Measurements from ENCODE around the gene SPRED3.
"Not testable (repeated sequence)": the region's sequence is repeated elsewhere in the genome, so short reads cannot be mapped to it uniquely, and the experiment has no call there.

Gene SPRED3

DNA sequence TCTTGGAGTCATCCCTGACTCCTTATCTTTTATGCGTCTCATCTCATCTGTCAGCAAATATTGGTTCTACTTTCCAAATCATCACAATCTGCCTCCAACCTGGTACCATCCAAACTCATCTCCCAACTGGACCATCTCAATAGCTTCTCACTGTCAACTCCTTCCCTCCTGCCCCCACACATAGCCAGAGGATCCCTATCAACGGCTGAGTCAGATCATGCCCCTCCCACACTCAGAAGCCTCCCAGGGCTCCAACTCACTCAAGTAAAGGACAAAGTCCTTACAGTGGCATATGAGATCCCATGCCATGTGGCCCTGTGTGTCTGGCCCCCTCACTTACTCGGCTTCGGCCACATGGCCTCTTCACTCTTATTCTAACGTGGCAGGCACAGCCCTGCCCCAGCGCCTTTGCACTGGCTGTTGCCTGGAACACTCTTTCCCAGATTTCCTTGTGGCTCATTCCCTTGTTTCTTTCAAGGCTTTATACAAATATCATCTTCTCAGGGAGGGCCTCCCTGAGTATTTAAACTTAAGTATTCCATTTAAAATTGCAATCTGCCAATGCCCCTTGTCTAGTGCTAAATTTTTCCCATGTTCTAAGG is 4.3 kb downstream of the SPRED3 start:
- no peak for DNase-seq

DNA sequence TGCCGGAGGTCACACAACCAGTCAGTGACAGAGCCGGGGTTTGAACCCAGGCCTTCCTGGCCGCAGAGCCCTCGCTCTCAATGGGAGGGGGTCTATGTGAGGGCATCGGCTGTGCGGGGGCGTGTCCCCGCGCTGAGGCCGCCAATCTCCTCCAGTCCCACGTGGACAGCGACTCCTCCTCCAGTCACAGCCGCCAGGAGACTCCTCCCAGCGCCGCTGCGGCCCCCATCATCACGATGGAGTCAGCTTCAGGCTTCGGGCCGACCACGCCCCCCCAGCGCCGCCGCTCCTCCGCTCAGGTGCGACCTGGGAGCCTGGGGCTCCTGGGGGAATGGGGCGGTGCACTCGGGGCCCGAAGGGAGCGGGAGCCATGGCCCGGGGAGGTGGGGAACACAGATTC is 6.0 kb downstream of the SPRED3 start:
- DNase-seq = no peak

- DNase-seq = no peak
Measured at GRCh38 chr19:38395381-38396114, 7.1 kb downstream of the SPRED3 start.

DNA sequence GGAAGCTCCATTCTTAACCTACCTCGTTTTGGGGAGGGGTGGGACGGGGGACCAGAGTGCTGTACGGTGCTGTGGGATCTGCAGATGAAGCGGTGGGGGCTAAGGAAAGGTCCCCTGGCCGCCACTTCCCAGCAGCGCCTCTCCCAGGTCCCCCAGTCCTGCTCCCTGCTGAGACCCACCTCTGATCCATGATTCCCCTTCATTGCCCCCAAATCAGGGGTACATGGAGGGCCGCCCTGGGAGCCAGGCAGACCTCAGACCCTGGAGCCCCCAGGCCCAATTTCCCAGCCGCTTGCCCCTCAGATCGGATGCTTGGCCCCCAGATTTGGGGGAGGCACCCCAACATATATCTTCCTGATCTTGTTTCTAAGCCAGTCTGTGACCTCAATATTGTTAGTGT is 10.6 kb downstream of the SPRED3 start:
- DNase-seq = no peak

GRCh38 chr19:38399537-38399936 is 11.0 kb downstream of the SPRED3 start:
- no peak for DNase-seq

GRCh38 chr19:38400361-38400760 is 11.9 kb downstream of the SPRED3 start:
- no peak for DNase-seq

- no peak for DNase-seq
Measured at GRCh38 chr19:38401148-38401547, 12.7 kb downstream of the SPRED3 start.

GRCh38 chr19:38402623-38402966 is 14.1 kb downstream of the SPRED3 start:
- DNase-seq = no peak

DNA sequence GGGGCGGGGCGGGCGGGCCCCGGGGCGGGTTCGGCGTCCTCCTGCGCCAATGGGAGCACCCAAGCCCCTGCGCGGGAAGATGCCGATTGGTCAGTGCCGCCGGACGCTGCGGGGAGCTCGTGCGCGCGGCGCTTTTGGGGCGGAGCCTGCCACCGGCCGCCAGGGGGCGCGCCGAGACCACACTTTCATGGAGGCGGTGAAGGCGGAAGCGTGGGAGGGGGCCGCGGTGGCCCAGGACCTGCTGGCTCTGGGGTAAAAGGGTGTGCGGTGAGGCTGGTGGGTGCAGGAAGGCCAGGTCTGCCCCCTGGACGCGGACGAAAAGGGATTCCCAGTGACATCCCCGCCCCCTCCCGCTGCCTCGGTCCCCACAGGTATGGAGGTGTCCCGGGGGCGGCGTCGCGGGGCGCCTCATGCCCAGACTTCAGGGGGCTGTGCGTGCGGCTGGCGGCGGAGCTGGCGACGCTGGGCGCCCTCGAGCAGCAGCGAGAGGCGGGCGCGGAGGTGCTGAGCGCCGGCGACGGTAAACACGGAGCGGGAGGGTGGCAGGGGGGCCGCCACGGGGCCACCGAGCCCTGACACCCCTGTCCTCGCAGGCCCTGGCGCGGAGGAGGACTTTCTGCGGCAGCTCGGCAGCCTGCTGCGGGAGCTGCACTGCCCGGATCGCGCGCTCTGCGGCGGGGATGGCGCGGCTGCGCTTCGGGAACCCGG is 14.6 kb downstream of the SPRED3 start, which contains the start of gene FAM98C:
FAM98C (plus strand) TSS at position 127 of the 708 bp plus-strand sequence; CDS start at position 188, 61 bp downstream.
- peak; percentile 88 for DNase-seq

GRCh38 chr19:38404858-38405257 is 16.4 kb downstream of the SPRED3 start:
- no peak for DNase-seq

DNA sequence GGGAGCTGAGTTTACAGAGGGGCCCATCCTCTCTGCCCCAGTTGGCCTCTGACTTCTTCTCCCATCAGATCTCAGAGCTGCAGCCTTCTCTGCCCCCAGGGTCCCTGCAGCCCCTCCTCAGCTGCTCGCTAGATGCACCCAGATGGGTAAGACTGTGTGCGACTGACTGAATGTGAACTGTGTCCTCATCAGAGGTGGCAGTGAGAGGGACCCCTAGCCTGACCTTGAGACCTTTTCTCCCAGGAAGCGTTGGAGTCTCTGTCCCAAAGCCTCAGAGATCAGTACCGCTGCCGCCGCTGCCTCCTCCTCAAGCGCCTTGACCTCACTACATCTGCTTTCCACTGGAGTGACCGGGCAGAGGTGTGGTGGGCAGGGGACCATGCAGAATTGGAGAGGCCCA is 16.8 kb downstream of the SPRED3 start:
- DNase-seq = no peak

DNA sequence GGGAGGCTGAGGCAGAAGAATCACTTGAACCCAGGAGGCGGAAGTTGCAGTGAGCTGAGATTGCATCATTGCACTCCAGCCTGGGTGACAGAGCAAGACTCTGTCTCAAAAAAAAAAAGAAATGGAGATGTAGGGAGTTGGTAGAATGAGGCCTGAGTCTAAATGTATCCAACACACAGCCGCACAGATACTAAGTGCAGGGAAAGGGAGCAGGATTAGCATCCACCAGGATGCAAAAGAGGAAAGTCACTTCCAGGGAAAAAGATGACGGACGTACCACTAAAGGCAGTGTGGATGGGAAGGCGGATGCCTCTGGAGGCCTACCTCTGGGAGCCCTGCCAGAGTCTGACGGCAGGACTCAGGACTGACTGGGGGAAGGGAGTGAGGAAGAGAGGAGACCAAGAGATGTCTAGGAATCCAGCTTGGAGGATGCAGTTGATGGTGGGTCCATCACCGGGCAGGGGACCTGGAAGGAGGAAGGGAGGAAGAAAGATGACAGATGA is 21.2 kb downstream of the SPRED3 start:
- no peak for DNase-seq

- not testable (repeated sequence) for DNase-seq
Measured at GRCh38 chr19:38410407-38410806, 21.9 kb downstream of the SPRED3 start.

GRCh38 chr19:38411041-38411712 is 22.7 kb downstream of the SPRED3 start:
- no peak for DNase-seq

GRCh38 chr19:38411898-38412297 is 23.4 kb downstream of the SPRED3 start:
- not testable (repeated sequence) for DNase-seq

GRCh38 chr19:38412491-38412890 is 24.0 kb downstream of the SPRED3 start:
- DNase-seq = no peak

DNA sequence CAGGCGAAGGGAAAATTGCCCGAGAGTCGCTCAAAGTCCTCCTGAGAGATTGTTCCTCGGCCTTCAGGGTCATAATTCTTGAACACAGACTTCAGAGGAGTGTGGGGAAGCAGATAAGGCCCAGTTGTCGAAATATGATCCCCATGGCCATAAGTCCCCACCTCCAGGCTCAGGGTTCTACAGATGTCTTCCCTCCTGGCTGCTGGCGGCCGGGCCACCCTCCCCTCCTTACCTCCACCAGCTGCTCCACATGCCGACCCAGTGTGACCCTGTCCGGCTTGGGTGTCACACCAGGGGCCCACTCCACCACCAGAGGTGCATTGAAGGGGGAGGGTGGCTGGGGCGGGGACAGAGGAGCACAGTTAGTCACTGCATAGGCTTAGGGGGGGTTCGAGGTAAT is 24.5 kb downstream of the SPRED3 start:
- DNase-seq = no peak

DNA sequence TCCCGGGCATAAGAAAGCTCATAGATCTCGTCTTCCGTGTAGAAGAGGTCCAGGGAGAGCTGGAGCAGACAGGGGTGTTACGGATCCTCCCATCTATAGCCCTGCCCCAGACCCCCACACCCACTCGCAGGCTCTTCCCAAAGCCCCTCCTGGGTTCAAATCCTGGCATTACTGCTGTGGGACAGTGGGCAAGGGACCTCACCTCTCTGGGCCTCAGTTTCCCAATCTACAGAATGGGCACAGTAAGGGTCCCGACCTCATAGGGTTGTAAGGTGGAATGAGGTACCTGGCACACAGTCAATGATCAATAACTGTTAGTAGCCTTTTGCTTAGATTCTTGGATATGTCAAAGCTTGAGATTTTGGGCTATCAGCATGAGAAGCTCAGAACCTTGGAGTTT is 24.9 kb downstream of the SPRED3 start:
- no peak for DNase-seq

DNA sequence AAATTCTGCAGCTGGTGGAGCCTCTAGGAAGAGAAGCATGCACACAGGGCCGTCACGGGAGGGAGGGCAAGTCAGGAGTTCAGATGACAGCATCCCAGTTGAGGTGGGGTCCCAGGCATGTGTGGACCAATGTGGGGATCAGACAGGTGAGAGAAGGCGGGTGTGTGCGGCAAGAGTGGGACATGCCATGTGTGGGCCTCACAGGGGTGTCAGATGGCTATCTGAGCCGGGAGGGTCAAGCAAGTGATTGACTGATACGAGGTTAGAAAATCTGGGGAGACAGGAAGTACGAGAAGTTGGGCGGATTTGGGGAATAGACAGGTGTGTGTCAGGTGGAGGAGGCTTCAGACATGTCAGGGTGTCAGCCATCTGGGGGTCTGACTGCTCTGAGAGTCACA is 28.6 kb downstream of the SPRED3 start:
- DNase-seq = no peak

- DNase-seq = peak; percentile 22
Measured at GRCh38 chr19:38417544-38418506, 29.3 kb downstream of the SPRED3 start.

GRCh38 chr19:38420935-38421334 is 32.4 kb downstream of the SPRED3 start:
- DNase-seq = no peak

DNA sequence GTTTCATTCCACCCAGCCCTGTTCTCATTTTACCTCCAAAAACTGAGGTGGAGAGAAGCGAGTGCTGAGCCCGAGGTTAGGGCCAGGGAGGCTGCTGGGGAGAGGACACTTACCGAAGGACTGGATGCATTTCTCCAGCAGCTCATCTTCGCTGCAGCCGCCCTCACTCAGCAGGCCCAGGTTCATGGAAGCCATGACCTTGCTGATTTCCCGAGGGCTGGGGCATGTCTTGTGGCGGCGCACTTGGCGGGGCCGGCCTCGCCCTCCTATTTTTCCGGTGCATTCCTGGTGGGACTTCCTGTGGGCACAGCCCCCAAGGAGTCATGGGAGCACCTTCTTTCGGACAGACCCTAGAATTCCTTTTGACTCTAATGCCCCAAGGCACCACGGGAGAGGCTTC is 33.4 kb downstream of the SPRED3 start:
- no peak for DNase-seq

Measured in GF-D8 (cell line).